Stimulated activated CD8-positive, alpha-beta memory T cell treated with anti-CD3 and anti-CD28 coated beads, Interleukin-15, amount 100 ng/mL, for 1 hour (primary cell): ENCODE results near the gene TTC32.

ENCODE experiments used
- DNase-seq: peaks from one replicate; pipeline ENCODE4 v3.0.0-alpha.2; 2020; ENCODE audit warnings: low read depth

Gene TTC32

DNA sequence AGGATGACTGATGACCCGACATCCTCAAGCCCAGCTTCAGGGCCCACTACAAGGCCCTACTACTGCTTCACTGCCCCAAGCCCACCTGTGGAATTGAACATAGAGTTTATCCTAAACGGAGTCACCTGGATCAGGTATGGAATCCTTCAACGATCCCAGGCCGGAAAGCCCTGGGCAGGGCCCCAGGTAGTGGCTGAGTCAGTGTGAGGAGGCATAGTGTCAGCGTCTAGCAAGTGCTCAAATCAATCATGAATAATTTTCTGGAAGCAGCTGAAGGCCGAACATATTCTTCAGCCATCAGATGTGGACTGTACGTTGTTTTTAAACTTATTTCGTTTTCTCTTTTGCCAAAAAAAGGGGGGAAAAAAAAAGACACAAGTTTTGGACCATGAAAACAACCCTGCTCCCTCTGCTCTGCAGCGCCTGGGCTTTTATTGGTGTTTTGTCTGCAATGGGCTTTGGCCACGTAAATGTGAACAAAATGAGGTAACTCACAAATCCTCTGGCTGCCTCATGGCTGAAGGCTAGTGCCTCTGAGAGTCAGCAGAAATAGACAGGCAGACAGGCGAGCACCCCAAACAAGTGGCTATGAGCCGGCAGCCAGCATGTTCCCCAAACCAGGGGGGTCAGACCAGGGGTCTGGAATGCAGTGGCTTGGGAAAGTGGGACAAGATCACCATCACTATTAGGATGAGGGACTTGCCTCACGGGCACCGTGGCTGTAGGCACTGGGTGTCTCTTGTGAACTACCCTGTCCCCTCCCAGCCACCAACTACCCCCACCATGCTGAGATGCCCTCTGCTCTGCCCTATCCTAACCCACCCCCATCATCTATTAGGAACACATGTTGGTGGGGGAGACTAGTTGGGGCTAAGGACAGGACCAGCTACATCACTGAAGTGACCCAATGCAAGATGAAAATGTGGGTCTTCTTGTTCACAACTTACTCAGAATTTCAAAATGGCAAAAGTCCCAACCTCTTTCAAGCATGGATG lies 51.4 kb downstream of the TTC32 start:
- DNase-seq: no peak

- no peak for DNase-seq
Measured at GRCh38 chr2:19848952-19849351, 52.8 kb downstream of the TTC32 start.

GRCh38 chr2:19848029-19848750 lies 53.6 kb downstream of the TTC32 start:
- DNase-seq: no peak

DNA sequence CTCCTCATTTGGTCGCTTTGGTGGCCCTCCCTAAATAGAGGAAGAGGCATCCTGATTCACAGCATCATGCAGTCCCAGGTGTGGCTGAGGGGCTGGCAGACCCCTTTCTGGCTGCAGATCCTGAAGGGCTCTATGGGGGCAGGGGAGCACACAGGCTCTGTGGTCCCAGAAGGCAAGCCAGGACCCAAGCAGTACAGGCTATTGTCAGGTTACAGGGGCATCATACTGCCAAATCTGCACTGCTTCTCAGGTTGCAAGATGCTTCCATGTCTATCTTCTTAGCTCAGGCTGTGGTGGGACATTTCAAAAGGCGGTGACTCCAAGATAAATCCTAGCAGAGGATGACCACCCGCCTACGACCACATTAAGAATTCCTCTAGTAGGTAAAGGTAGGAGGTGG lies 54.3 kb downstream of the TTC32 start:
- DNase-seq: no peak
